HepG2 (cell line): Measurements from ENCODE around the gene ATG13. TPM values are rescaled to one million over a fixed set of nuclear protein-coding genes. Genes with fewer than 3 reads are reported as not detected.
A peak's percentile ranks its signal among the peaks of the same experiment; 100 is the strongest.

ENCODE experiments used
- AFF4 ChIP-seq: sonication (generic); formaldehyde crosslinking; IDR thresholded peaks from 2 replicates; pipeline ENCODE4 v1.4.0; 2020; ENCODE audit warnings: missing genetic modification reagents
- CEBPB ChIP-seq: IDR thresholded peaks from 2 replicates; pipeline ENCODE4 v1.6.1; 2011; ENCODE audit warnings: low read depth, low read length, improper control_type of control experiment, borderline replicate concordance
- CENPT ChIP-seq: sonication (generic); formaldehyde crosslinking; IDR thresholded peaks from 2 replicates; pipeline ENCODE4 v1.8.0; 2022; ENCODE audit warnings: low read depth, mild to moderate bottlenecking, moderate library complexity, missing genetic modification reagents
- CREB1 ChIP-seq, 2 experiments: fragments of 450-650 bp in 1 of 2; IDR thresholded peaks; 2 replicates each; pipeline ENCODE4 v1.6.1; 2016 to 2017; ENCODE audit warnings: control low read depth in 1 of 2, mild to moderate bottlenecking in 1 of 2, missing compliant biosample characterization in 1 of 2, missing genetic modification characterization in 1 of 2
- FIP1L1 ChIP-seq: fragments of 200-400 bp; formaldehyde crosslinking; IDR thresholded peaks from 2 replicates; pipeline ENCODE4 v1.6.1; 2018; ENCODE audit warnings: low read depth, mild to moderate bottlenecking, low read length, moderate library complexity, borderline replicate concordance; ENCODE audit not compliant: insufficient read depth
- GABPA ChIP-seq, 2 experiments: IDR thresholded peaks; 2 replicates each; pipeline ENCODE4 v1.6.1; 2011 to 2016; ENCODE audit warnings: low read depth in 2 of 2, low read length in 1 of 2, missing biosample characterization in 1 of 2, missing genetic modification characterization in 1 of 2
- HBP1 ChIP-seq: IDR thresholded peaks from 2 replicates; pipeline ENCODE4 v1.6.1; 2016; ENCODE audit warnings: low read depth, control low read depth
- HMGXB3 ChIP-seq: sonication (generic); formaldehyde crosslinking; IDR thresholded peaks from 2 replicates; pipeline ENCODE4 v1.4.0; 2020; ENCODE audit warnings: missing genetic modification reagents, borderline replicate concordance
- HNF1B ChIP-seq: sonication (generic); formaldehyde crosslinking; IDR thresholded peaks from 2 replicates; pipeline ENCODE4 v1.5.1; 2020; ENCODE audit warnings: mild to moderate bottlenecking, moderate library complexity, missing genetic modification reagents
- KDM3A ChIP-seq: IDR thresholded peaks from 2 replicates; pipeline ENCODE4 v1.6.1; 2018; ENCODE audit warnings: low read depth, missing compliant biosample characterization
- MIER3 ChIP-seq: IDR thresholded peaks from 2 replicates; pipeline ENCODE4 v1.6.1; 2016; ENCODE audit warnings: missing compliant biosample characterization, borderline replicate concordance
- SRSF1 ChIP-seq: fragments of 200-400 bp; formaldehyde crosslinking; optimal IDR thresholded peaks from 2 replicates; pipeline ENCODE3; 2017; ENCODE audit warnings: mild to moderate bottlenecking, low read depth, low read length, moderate library complexity
- SRSF4 ChIP-seq: fragments of 200-400 bp; formaldehyde crosslinking; IDR thresholded peaks from one replicate; pipeline ENCODE4 v1.6.1; 2018; ENCODE audit warnings: mild to moderate bottlenecking, low read depth, low read length, moderate library complexity; ENCODE audit not compliant: poor library complexity, severe bottlenecking
- ZBTB20 ChIP-seq: sonication (generic); formaldehyde crosslinking; IDR thresholded peaks from 2 replicates; pipeline ENCODE4 v1.8.1; 2023; ENCODE audit warnings: missing genetic modification reagents, low read depth, mild to moderate bottlenecking, borderline replicate concordance
- ZBTB7A ChIP-seq: sonication (generic); formaldehyde crosslinking; IDR thresholded peaks from 2 replicates; pipeline ENCODE4 v1.8.0; 2022; ENCODE audit warnings: mild to moderate bottlenecking, missing genetic modification reagents
- ZNF619 ChIP-seq: sonication (generic); formaldehyde crosslinking; IDR thresholded peaks from 2 replicates; pipeline ENCODE4 v1.4.0; 2020; ENCODE audit warnings: mild to moderate bottlenecking, missing genetic modification reagents
- ZNF746 ChIP-seq: sonication (generic); formaldehyde crosslinking; IDR thresholded peaks from 2 replicates; pipeline ENCODE4 v1.8.0; 2022; ENCODE audit warnings: mild to moderate bottlenecking, missing genetic modification reagents
- polyA plus RNA-seq, 8 experiments: library from polyadenylated mRNA; depleted of rRNA in 3 of 8; stranded (reverse) in 7 of 8; unstranded in 1 of 8; fragments of >200 nt; fragmentation: Illumina TruSeq in 4 of 8; extraction: Trizol in 4 of 8; gene quantifications; 2 replicates each; pipeline versions ENCODE4 v1.2.1 to v1.2.3, GENCODE V29; 2011 to 2016; ENCODE audit warnings: low read depth in 4 of 8, missing spikeins in 1 of 8, mixed read lengths in 1 of 8; ENCODE audit not compliant: insufficient read depth in 1 of 8
- total RNA-seq, 5 experiments: library from RNA; depleted of rRNA; stranded (reverse); fragments of >200 nt; fragmentation: Illumina TruSeq; extraction: Trizol; gene quantifications; 2 replicates each; pipeline ENCODE4 v1.2.3, GENCODE V29; 2016; ENCODE audit warnings: low read depth in 1 of 5

ATG13 gene
- total and polyA plus RNA-seq, 2 of the 13 experiments (the other 11 are each of a cell fraction or from before 2014, with no cell fraction given): 55.0 to 77.3 TPM

- peak; percentile 84 for TF ChIP-seq AFF4 (CRISPR knock-in tag)
- peak; percentile 90 for TF ChIP-seq ZBTB7A (CRISPR knock-in tag)
- no peak for TF ChIP-seq FIP1L1
- TF ChIP-seq SRSF4: no peak
- no peak for TF ChIP-seq ZNF619
- peak; percentile 90 for TF ChIP-seq CENPT
- TF ChIP-seq SRSF1: peak; percentile 52
- TF ChIP-seq HMGXB3 (CRISPR knock-in tag): peak; percentile 46; the same call in 1 of the 2 replicates
- peak; percentile 92 for TF ChIP-seq ZBTB20
- TF ChIP-seq KDM3A: no peak; the same call in 1 of the 2 replicates
- peak; percentile 38; the same call in 1 of the 2 replicates for TF ChIP-seq CREB1 (IDR thresholded peaks at IDR 0.05)
- TF ChIP-seq CREB1 (CRISPR knock-in tag; IDR thresholded peaks at IDR 0.05): 0 out of 2 replicates have a peak, but pooled peaks have one; percentile 9
- no peak; the same call in 1 of the 2 replicates for TF ChIP-seq HBP1
- TF ChIP-seq MIER3 (CRISPR knock-in tag): peak; percentile 93
- peak; percentile 99 for TF ChIP-seq HNF1B (CRISPR knock-in tag)
- no peak for TF ChIP-seq GABPA (IDR thresholded peaks at IDR 0.05; ENCODE audit: low read depth, low read length)
- peak; percentile 72 for TF ChIP-seq GABPA (CRISPR knock-in tag; IDR thresholded peaks at IDR 0.05; ENCODE audit: low read depth)
- peak; percentile 87 for TF ChIP-seq CEBPB
- peak; percentile 96 for TF ChIP-seq ZNF746 (CRISPR knock-in tag)
Measured at GRCh38 chr11:46719048-46719542, 101.7 kb downstream of the ATG13 start, which contains the start of gene F2 (continued).
